ENCODE measurements around the gene OR2T35.

Gene OR2T35

DNA sequence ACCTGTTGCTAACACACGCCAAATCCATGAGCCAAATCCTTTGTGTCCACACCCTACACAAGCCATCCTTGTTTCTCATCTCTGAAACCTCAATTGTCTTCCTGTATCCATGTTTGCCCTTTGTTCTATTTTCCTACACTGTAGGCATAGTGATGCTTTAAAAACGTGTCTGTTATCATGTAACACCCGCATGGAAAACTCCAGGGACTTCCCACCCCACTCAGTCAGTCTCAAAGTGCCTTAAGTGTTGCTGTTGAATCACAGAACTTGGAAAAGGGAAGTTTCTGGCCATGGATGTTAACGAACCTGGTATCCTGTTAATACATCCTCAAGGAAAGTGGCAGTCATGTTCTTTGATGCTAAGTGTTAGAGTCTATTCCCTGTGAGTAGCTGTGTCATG lies 19.9 kb downstream of the OR2T35 start:
- no peak overlapping the region for H3K4me3 ChIP-seq (ENCODE audit: low read length)
- no peaks in the 10 kb centered on the region for H3K36me3 ChIP-seq (ENCODE audit: control insufficient read depth, insufficient read depth, low read length)
- DNase-seq (ENCODE audit: low read depth, low spot score): no peak
- H3K27me3 ChIP-seq (ENCODE audit: control insufficient read depth, insufficient read depth, low read length): no peaks in the 10 kb centered on the region
- no CpG with 5 or more reads among the region's 4 CpGs for WGBS (ENCODE audit: insufficient coverage, insufficient read length)
- no peak overlapping the region for H3K27ac ChIP-seq (ENCODE audit: low read length)
- H3K9me3 ChIP-seq (ENCODE audit: control insufficient read depth, insufficient read depth, low read length): peaks cover 16% of the 10 kb centered on the region
- no peaks in the 10 kb centered on the region for H3K4me1 ChIP-seq (ENCODE audit: control insufficient read depth, insufficient read depth, low read length)

DNA sequence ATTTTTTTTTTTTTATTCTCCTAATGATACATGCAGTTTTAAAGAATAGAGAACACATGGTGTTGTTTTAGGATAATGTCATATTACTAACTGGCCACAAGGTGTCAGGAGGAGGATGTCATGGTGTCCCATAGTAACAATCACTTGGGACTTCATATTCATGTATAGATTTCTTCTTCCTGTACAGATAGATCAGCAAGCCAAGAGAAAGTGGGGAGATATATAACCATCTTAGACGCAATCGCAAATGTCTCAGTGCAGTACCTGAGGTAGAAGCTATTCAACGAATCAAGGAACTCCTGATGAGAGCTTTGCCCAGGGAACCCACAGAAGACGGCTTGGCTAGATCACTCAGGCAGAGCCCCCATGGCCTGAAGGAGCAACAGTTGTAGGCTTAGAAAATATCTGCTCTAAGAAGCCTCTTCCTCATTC lies 22.5 kb downstream of the OR2T35 start:
- Histone ChIP-seq H3K9me3 (ENCODE audit: control insufficient read depth, insufficient read depth, low read length) (peaks cover 16% of the 10 kb centered on the region), H3K27me3 (ENCODE audit: control insufficient read depth, insufficient read depth, low read length) (no peaks in the 10 kb centered on the region), H3K27ac (ENCODE audit: low read length) (no peak overlapping the region), H3K4me3 (ENCODE audit: low read length) (no peak overlapping the region), H3K36me3 (ENCODE audit: control insufficient read depth, insufficient read depth, low read length) (no peaks in the 10 kb centered on the region), H3K4me1 (ENCODE audit: control insufficient read depth, insufficient read depth, low read length) (no peaks in the 10 kb centered on the region)
- no peak for DNase-seq (ENCODE audit: low read depth, low spot score)
- no CpG with 5 or more reads among the region's 4 CpGs for WGBS (ENCODE audit: insufficient coverage, insufficient read length)

DNA sequence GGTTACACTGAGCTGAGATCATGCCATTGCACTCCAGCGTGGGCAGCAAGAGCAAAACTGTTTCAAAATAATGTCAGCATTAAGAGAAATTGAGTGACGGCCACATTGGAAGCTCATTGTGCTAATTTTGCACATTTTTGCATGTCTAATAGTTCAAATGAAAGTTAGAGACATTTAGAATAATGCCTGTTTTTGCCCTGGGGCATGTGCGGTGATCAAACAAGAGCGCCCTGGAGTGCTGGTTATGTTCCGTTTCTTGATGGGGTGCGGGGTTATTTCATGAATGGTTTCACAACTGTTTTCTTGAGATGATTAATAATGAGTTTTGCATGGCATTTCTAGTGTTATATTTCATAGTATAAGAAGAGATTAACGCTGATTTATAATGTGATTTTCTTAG lies 23.3 kb downstream of the OR2T35 start:
- no CpG with 5 or more reads among the region's 7 CpGs for WGBS (ENCODE audit: insufficient coverage, insufficient read length)
- Histone ChIP-seq H3K27ac (ENCODE audit: low read length) (no peak overlapping the region), H3K27me3 (ENCODE audit: control insufficient read depth, insufficient read depth, low read length) (no peaks in the 10 kb centered on the region), H3K36me3 (ENCODE audit: control insufficient read depth, insufficient read depth, low read length) (no peaks in the 10 kb centered on the region), H3K4me3 (ENCODE audit: low read length) (no peak overlapping the region), H3K4me1 (ENCODE audit: control insufficient read depth, insufficient read depth, low read length) (no peaks in the 10 kb centered on the region), H3K9me3 (ENCODE audit: control insufficient read depth, insufficient read depth, low read length) (peaks cover 16% of the 10 kb centered on the region)
- no peak for DNase-seq (ENCODE audit: low read depth, low spot score)

DNA sequence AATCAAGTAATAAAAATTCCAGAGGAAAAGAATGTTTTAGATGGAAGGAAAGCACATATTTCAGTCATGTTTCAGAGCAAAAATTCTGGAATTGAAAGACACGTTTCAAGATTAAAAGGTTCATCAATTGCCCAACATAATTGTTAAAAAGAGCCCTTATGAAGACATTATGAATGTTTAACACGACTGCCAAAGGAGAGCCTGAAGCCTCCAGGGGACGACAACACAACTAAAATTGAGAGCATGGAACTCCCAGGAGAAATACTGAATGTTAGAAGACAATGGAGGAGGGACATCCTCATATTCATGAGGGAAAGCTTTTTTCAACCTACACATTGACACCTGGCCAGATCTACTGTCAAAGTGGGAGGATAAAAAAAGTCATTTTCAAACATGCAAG lies 26.2 kb downstream of the OR2T35 start:
- no peak for DNase-seq (ENCODE audit: low read depth, low spot score)

DNA sequence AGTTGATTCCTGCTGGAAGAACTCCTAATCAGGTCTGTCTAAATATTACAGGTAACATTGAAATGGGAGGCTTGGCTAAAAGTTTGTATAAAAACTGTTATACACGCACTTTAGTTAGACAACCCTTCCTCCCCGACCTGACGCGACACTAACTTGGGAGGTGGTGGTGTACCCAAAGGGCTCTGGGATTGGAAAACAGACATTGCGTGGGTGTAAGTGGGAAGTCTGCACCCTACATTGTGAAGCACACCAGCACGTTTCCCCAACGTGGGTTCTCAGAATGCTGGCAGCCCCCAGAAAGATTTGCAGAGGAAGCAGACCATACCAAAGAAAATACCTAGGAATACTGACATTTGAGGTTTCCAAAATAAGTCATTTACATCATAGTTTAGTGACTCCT lies 27.0 kb downstream of the OR2T35 start:
- H3K27me3 ChIP-seq (ENCODE audit: control insufficient read depth, insufficient read depth, low read length): no peaks in the 10 kb centered on the region
- H3K4me1 ChIP-seq (ENCODE audit: control insufficient read depth, insufficient read depth, low read length): no peaks in the 10 kb centered on the region
- H3K4me3 ChIP-seq (ENCODE audit: low read length): no peak overlapping the region
- H3K27ac ChIP-seq (ENCODE audit: low read length): no peak overlapping the region
- WGBS (ENCODE audit: insufficient coverage, insufficient read length): no CpG with 5 or more reads among the region's 7 CpGs
- H3K9me3 ChIP-seq (ENCODE audit: control insufficient read depth, insufficient read depth, low read length): peaks cover 8% of the 10 kb centered on the region
- H3K36me3 ChIP-seq (ENCODE audit: control insufficient read depth, insufficient read depth, low read length): no peaks in the 10 kb centered on the region
- DNase-seq (ENCODE audit: low read depth, low spot score): no peak

More for the DNA sequence above, 26.2 kb downstream of the OR2T35 start:
- Histone ChIP-seq H3K4me1 (ENCODE audit: control insufficient read depth, insufficient read depth, low read length) (no peaks in the 10 kb centered on the region), H3K9me3 (ENCODE audit: control insufficient read depth, insufficient read depth, low read length) (peaks cover 10% of the 10 kb centered on the region), H3K36me3 (ENCODE audit: control insufficient read depth, insufficient read depth, low read length) (no peaks in the 10 kb centered on the region), H3K27ac (ENCODE audit: low read length) (no peak overlapping the region), H3K27me3 (ENCODE audit: control insufficient read depth, insufficient read depth, low read length) (no peaks in the 10 kb centered on the region), H3K4me3 (ENCODE audit: low read length) (no peak overlapping the region)
- WGBS (ENCODE audit: insufficient coverage, insufficient read length): no CpG with 5 or more reads among the region's 3 CpGs

DNA sequence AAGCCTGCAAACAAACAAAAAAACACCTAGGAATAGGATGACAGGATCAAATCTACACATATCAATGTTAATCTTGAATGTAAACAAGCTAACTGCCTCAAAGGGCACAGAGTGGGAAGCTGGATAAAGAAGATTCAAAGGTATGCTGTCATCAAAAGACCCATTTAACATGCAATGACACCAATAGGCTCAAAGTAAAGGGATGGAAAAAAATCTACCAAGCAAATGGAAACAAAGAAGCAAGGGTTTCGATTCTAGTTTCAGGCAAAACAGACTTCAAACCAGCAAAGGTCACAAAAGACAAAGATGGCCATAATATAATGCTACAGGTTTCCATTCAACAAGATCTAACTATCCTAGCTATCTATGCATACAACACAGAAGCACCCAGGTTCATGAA lies 31.3 kb downstream of the OR2T35 start:
- H3K27me3 ChIP-seq (ENCODE audit: control insufficient read depth, insufficient read depth, low read length): no peaks in the 10 kb centered on the region
- peaks cover 6% of the 10 kb centered on the region for H3K9me3 ChIP-seq (ENCODE audit: control insufficient read depth, insufficient read depth, low read length)
- H3K27ac ChIP-seq (ENCODE audit: low read length): no peak overlapping the region
- WGBS (ENCODE audit: insufficient coverage, insufficient read length): no CpG with 5 or more reads among the region's 1 CpG
- no peaks in the 10 kb centered on the region for H3K36me3 ChIP-seq (ENCODE audit: control insufficient read depth, insufficient read depth, low read length)
- H3K4me1 ChIP-seq (ENCODE audit: control insufficient read depth, insufficient read depth, low read length): no peaks in the 10 kb centered on the region
- H3K4me3 ChIP-seq (ENCODE audit: low read length): no peak overlapping the region
- no peak for DNase-seq (ENCODE audit: low read depth, low spot score)

DNA sequence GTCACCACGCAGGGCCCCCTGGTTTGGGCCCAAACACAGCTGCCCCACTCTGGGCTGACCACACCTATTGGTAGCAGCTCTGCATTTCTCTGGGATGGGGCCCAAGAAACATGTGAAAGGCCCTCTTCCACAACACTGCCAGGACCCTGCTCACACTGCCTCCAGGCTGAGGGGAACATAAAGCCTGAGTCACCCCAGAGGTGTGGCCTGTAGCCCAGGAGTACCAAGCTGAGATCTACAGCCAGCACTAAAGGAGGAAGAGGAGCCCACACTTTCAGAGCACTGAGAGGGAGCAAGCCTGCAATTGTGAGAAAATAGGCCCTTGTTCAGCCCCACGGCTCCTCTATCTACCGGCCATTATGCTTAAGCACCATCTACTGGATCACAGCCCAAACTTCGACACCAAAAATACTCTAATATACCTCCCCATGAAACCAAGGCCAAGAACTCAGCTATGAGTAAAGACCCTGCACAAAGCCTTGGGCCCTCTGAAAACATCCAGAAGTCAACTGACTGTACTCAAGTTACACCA lies 33.1 kb downstream of the OR2T35 start:
- peaks cover 5% of the 10 kb centered on the region for H3K9me3 ChIP-seq (ENCODE audit: control insufficient read depth, insufficient read depth, low read length)

DNA sequence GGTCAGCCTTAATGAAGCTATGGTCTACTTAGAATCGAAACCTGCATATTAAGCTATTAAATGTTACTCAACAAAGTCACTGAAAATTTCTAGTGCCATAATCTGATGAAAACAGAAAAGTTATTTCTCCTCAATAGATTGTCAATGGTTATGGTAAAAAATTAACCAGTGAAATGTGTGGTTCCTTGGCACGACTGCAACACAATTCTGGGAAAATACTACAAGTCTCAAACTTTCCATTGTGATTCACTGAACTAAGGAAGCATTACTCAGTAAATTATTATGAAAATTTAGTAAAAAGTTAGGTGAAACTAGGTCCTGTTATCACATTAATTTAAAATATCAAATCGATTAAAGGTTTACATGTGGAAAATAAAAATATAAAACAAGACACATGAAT lies 34.8 kb downstream of the OR2T35 start:
- no peak overlapping the region for H3K4me3 ChIP-seq (ENCODE audit: low read length)
- H3K27ac ChIP-seq (ENCODE audit: low read length): no peak overlapping the region
- no peaks in the 10 kb centered on the region for H3K36me3 ChIP-seq (ENCODE audit: control insufficient read depth, insufficient read depth, low read length)
- no peak for DNase-seq (ENCODE audit: low read depth, low spot score)
- no CpG with 5 or more reads among the region's 3 CpGs for WGBS (ENCODE audit: insufficient coverage, insufficient read length)
- no peaks in the 10 kb centered on the region for H3K27me3 ChIP-seq (ENCODE audit: control insufficient read depth, insufficient read depth, low read length)
- peaks cover 5% of the 10 kb centered on the region for H3K9me3 ChIP-seq (ENCODE audit: control insufficient read depth, insufficient read depth, low read length)
- H3K4me1 ChIP-seq (ENCODE audit: control insufficient read depth, insufficient read depth, low read length): no peaks in the 10 kb centered on the region

More for the DNA sequence above, 33.1 kb downstream of the OR2T35 start:
- H3K27ac ChIP-seq (ENCODE audit: low read length): no peak overlapping the region
- H3K4me3 ChIP-seq (ENCODE audit: low read length): no peak overlapping the region
- no peaks in the 10 kb centered on the region for H3K36me3 ChIP-seq (ENCODE audit: control insufficient read depth, insufficient read depth, low read length)
- no CpG with 5 or more reads among the region's 4 CpGs for WGBS (ENCODE audit: insufficient coverage, insufficient read length)
- no peaks in the 10 kb centered on the region for H3K27me3 ChIP-seq (ENCODE audit: control insufficient read depth, insufficient read depth, low read length)
- no peak for DNase-seq (ENCODE audit: low read depth, low spot score)
- H3K4me1 ChIP-seq (ENCODE audit: control insufficient read depth, insufficient read depth, low read length): no peaks in the 10 kb centered on the region

DNA sequence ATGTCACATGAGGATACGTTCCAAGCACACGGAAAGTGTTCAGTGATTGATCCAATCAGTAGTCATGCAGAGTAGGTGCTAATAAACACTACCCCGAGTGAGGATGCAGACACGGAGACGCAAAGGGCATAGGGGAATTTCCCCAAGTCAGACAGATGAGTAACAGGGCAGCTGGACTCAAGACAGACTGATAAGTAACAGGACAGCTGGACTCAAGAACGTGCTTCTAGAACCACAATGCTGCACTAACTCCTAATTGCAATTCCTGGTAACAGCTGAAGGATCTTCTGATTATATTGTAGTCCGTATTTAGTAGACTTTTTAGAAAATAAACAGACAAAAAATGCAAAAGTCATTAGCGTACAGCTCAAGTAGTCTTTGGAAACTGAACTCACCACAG lies 45.7 kb downstream of the OR2T35 start:
- Histone ChIP-seq H3K27me3 (ENCODE audit: control insufficient read depth, insufficient read depth, low read length) (no peaks in the 10 kb centered on the region), H3K27ac (ENCODE audit: low read length) (no peak overlapping the region), H3K4me1 (ENCODE audit: control insufficient read depth, insufficient read depth, low read length) (no peaks in the 10 kb centered on the region), H3K4me3 (ENCODE audit: low read length) (no peak overlapping the region), H3K9me3 (ENCODE audit: control insufficient read depth, insufficient read depth, low read length) (peaks cover 3% of the 10 kb centered on the region), H3K36me3 (ENCODE audit: control insufficient read depth, insufficient read depth, low read length) (no peaks in the 10 kb centered on the region)
- no CpG with 5 or more reads among the region's 8 CpGs for WGBS (ENCODE audit: insufficient coverage, insufficient read length)
- DNase-seq (ENCODE audit: low read depth, low spot score): no peak

DNA sequence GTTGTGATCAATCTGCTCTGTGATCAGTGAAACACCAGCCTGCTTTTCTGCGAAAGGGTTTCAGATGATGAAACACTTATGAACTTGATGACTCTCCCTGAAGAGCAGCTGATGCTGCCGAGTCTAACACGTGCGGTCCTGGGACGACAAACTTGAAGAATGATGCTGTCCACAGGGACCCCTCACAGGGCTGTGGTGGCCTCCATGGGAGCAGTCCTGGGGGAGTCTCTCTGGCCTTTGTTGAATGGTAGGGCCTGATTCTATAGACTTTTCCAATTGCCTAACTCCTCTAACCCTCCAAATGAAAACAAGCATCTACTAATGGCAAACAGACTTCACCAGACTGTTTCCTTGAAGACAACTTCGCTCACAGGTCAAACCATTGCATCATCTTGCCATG lies 47.5 kb downstream of the OR2T35 start, which contains the start of gene OR2T10:
TSS of gene OR2T10 (minus strand) at position 112 of the 400 bp plus-strand sequence. CDS start 3,932 bp downstream, outside the sequence.
- no peak within 1 kb of the TSS for H3K27ac ChIP-seq (ENCODE audit: low read length)
- H3K4me3 ChIP-seq (ENCODE audit: low read length): no peak within 1 kb of the TSS
- no peaks in the 10 kb centered on the region for H3K27me3 ChIP-seq (ENCODE audit: control insufficient read depth, insufficient read depth, low read length)
- no peaks in the 10 kb centered on the region for H3K36me3 ChIP-seq (ENCODE audit: control insufficient read depth, insufficient read depth, low read length)
- H3K4me1 ChIP-seq (ENCODE audit: control insufficient read depth, insufficient read depth, low read length): no peaks in the 10 kb centered on the region
- WGBS (ENCODE audit: insufficient coverage, insufficient read length): no CpG with 5 or more reads among the region's 6 CpGs
- DNase-seq (ENCODE audit: low read depth, low spot score): no peak
- H3K9me3 ChIP-seq (ENCODE audit: control insufficient read depth, insufficient read depth, low read length): peaks cover 9% of the 10 kb centered on the region

DNA sequence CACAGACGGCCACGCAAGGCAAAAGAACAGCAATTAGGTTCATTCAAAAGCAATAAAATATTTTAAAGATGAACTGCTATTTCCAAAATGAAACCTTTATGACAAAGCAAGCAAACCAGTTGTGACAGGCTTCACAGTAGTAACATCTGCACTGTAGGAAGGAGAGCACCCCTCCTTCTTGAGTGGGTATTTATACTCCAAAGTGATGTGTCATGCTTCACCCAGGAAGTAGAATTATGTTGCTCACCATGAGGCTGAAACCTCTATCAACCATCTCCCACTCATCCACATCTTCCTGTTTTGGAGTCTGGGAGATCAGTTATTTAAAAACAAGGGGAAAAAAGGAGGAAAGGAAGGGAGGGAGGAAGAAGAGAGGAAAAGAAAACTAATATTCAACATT lies 48.5 kb downstream of the OR2T35 start:
- H3K4me1 ChIP-seq (ENCODE audit: control insufficient read depth, insufficient read depth, low read length): no peaks in the 10 kb centered on the region
- DNase-seq (ENCODE audit: low read depth, low spot score): no peak
- H3K9me3 ChIP-seq (ENCODE audit: control insufficient read depth, insufficient read depth, low read length): peaks cover 9% of the 10 kb centered on the region
- no peak overlapping the region for H3K27ac ChIP-seq (ENCODE audit: low read length)
- no CpG with 5 or more reads among the region's 2 CpGs for WGBS (ENCODE audit: insufficient coverage, insufficient read length)
- H3K4me3 ChIP-seq (ENCODE audit: low read length): no peak overlapping the region
- H3K27me3 ChIP-seq (ENCODE audit: control insufficient read depth, insufficient read depth, low read length): no peaks in the 10 kb centered on the region
- no peaks in the 10 kb centered on the region for H3K36me3 ChIP-seq (ENCODE audit: control insufficient read depth, insufficient read depth, low read length)
